ENCODE data around the gene LHFPL3. TPM values are rescaled to one million over a fixed set of nuclear protein-coding genes. Genes with fewer than 3 reads are reported as not detected.

The LHFPL3 gene
- total RNA-seq, 1 donor from 2014 or later: 0.30 TPM

- H3K4me3 Mint-ChIP-seq: no peak overlapping the region
- Histone ChIP-seq H4K20me1 (ENCODE audit: low read depth) (no peaks in the 10 kb centered on the region), H3K4me1 (no peaks in the 10 kb centered on the region), H3K4me3 (no peak overlapping the region), H3K9ac (no peak overlapping the region), H3K79me2 (ENCODE audit: low read depth) (no peaks in the 10 kb centered on the region), H3K9me3 (ENCODE audit: low read depth) (no peaks in the 10 kb centered on the region), H3K27ac (no peak overlapping the region), H3K36me3 (no peaks in the 10 kb centered on the region), H3F3A (ENCODE audit: low read depth) (no peaks in the 10 kb centered on the region), H3K4me2 (no peak overlapping the region), H3K27me3 (no peaks in the 10 kb centered on the region), H2AFZ (replicated peaks) (peak overlapping the region; percentile 45)
- DNase-seq (ENCODE audit: low spot score): no peak
- H3K4me1 Mint-ChIP-seq: peaks cover 17% of the 10 kb centered on the region
- peaks cover 2% of the 10 kb centered on the region for H3K36me3 Mint-ChIP-seq
- peak overlapping the region; percentile 47 for H3K27ac Mint-ChIP-seq
- no peak for TF ChIP-seq EZH2phosphoT487 (IDR thresholded peaks at IDR 0.05)
- TF ChIP-seq EZH2 (IDR thresholded peaks at IDR 0.05): no peak
- no peak for TF ChIP-seq CTCF (IDR thresholded peaks at IDR 0.05)
- peaks cover 10% of the 10 kb centered on the region for H3K9me3 Mint-ChIP-seq
- H3K27me3 Mint-ChIP-seq (ENCODE audit: insufficient read depth, low read depth): peaks cover 4% of the 10 kb centered on the region
These were observed 554.9 kb downstream of the LHFPL3 start for GRCh38 chr7:104883248-104883717.

- no peaks in the 10 kb centered on the region for H3K79me2 ChIP-seq (ENCODE audit: low read depth)
- no peaks in the 10 kb centered on the region for H3F3A ChIP-seq (ENCODE audit: low read depth)
- no peak overlapping the region for H3K4me3 ChIP-seq
- no peaks in the 10 kb centered on the region for H3K27me3 ChIP-seq
- Mint-ChIP-seq H3K4me1 (peaks cover 17% of the 10 kb centered on the region), H3K27ac (peak overlapping the region; percentile 47), H3K27me3 (ENCODE audit: insufficient read depth, low read depth) (peaks cover 4% of the 10 kb centered on the region), H3K9me3 (peaks cover 10% of the 10 kb centered on the region), H3K36me3 (peaks cover 2% of the 10 kb centered on the region), H3K4me3 (no peak overlapping the region)
- DNase-seq (ENCODE audit: low spot score): peak; percentile 82
- no peaks in the 10 kb centered on the region for H4K20me1 ChIP-seq (ENCODE audit: low read depth)
- H2AFZ ChIP-seq (replicated peaks): peak overlapping the region; percentile 45
- H3K4me1 ChIP-seq: no peaks in the 10 kb centered on the region
- no peaks in the 10 kb centered on the region for H3K36me3 ChIP-seq
- H3K27ac ChIP-seq: no peak overlapping the region
- H3K9me3 ChIP-seq (ENCODE audit: low read depth): no peaks in the 10 kb centered on the region
- no peak overlapping the region for H3K4me2 ChIP-seq
- H3K9ac ChIP-seq: no peak overlapping the region
- TF ChIP-seq CTCF (IDR thresholded peaks at IDR 0.05) (peak; percentile 94), EZH2 (IDR thresholded peaks at IDR 0.05) (no peak)
These were observed 555.5 kb downstream of the LHFPL3 start for GRCh38 chr7:104883718-104884452.

- H3K4me1 ChIP-seq: peaks cover 6% of the 10 kb centered on the region
- H3K4me3 Mint-ChIP-seq: no peak overlapping the region
- no peaks in the 10 kb centered on the region for H4K20me1 ChIP-seq (ENCODE audit: low read depth)
These were observed 558.2 kb downstream of the LHFPL3 start for GRCh38 chr7:104886651-104887050.

More at GRCh38 chr7:104886651-104887050, 558.2 kb downstream of the LHFPL3 start:
- TF ChIP-seq EZH2phosphoT487 (IDR thresholded peaks at IDR 0.05) (no peak), EZH2 (IDR thresholded peaks at IDR 0.05) (no peak), CTCF (IDR thresholded peaks at IDR 0.05) (no peak)
- H3K9ac ChIP-seq: no peak overlapping the region
- Mint-ChIP-seq H3K27ac (peak overlapping the region; percentile 54), H3K36me3 (no peaks in the 10 kb centered on the region), H3K4me1 (peaks cover 20% of the 10 kb centered on the region), H3K9me3 (no peaks in the 10 kb centered on the region), H3K27me3 (ENCODE audit: insufficient read depth, low read depth) (peaks cover 2% of the 10 kb centered on the region)
- no peak overlapping the region for H3K27ac ChIP-seq
- H3K9me3 ChIP-seq (ENCODE audit: low read depth): no peaks in the 10 kb centered on the region
- no peak for DNase-seq (ENCODE audit: low spot score)
- H3K27me3 ChIP-seq: no peaks in the 10 kb centered on the region
- H2AFZ ChIP-seq (replicated peaks): no peak overlapping the region
- H3K4me2 ChIP-seq: no peak overlapping the region
- no peaks in the 10 kb centered on the region for H3F3A ChIP-seq (ENCODE audit: low read depth)
- H3K79me2 ChIP-seq (ENCODE audit: low read depth): no peaks in the 10 kb centered on the region
- H3K36me3 ChIP-seq: no peaks in the 10 kb centered on the region
- H3K4me3 ChIP-seq: no peak overlapping the region
